Neural cell (in vitro differentiated cells): ENCODE results near the gene MYO5C.

Source experiments
- CTCF ChIP-seq: fragments of 450-650 bp; IDR thresholded peaks from 2 replicates; pipeline ENCODE4 v1.5.1; 2014; ENCODE audit warnings: antibody characterized with exemption, mild to moderate bottlenecking, moderate library complexity; ENCODE audit not compliant: poor library complexity, severe bottlenecking
- EP300 ChIP-seq: fragments of 450-650 bp; conservative IDR thresholded peaks from 2 replicates; pipeline ENCODE4 v1.6.1; 2014; ENCODE audit warnings: antibody characterized with exemption, mild to moderate bottlenecking, moderate library complexity; ENCODE audit not compliant: poor library complexity, severe bottlenecking
- EZH2 ChIP-seq: fragments of 200-600, 300-800 bp; shearing (Covaris generic), sonication (generic); IDR thresholded peaks from 2 replicates; pipeline ENCODE4 v1.6.1; 2014; ENCODE audit warnings: antibody characterized with exemption, low read length, borderline replicate concordance, mild to moderate bottlenecking; ENCODE audit not compliant: insufficient read depth, poor library complexity, severe bottlenecking
- POLR2AphosphoS5 ChIP-seq: IDR thresholded peaks from 2 replicates; pipeline ENCODE4 v1.6.1; 2012
- RAD21 ChIP-seq: fragments of 450-650 bp; conservative IDR thresholded peaks from 2 replicates; pipeline ENCODE4 v1.6.1; 2014; ENCODE audit warnings: antibody characterized with exemption, mild to moderate bottlenecking, moderate library complexity
- REST ChIP-seq: IDR thresholded peaks from 2 replicates; pipeline ENCODE4 v1.6.1; 2012; ENCODE audit warnings: borderline replicate concordance
- TAF1 ChIP-seq: IDR thresholded peaks from 2 replicates; pipeline ENCODE4 v1.6.1; 2012; ENCODE audit warnings: low read depth

GRCh38 chr15:52200831-52201365 lies 94.7 kb downstream of the MYO5C start:
- TF ChIP-seq CTCF (no peak), EZH2 (no peak), RAD21 (no peak), REST (no peak), POLR2AphosphoS5 (no peak), TAF1 (no peak), EP300 (no peak)
